MM.1S (cell line): ENCODE measurements around the gene DNAJC5.

Source experiments
- CTCF ChIP-seq: fragments of 300-600 bp; sonication (generic); IDR thresholded peaks from 2 replicates; pipeline ENCODE4 v1.5.1; 2016; ENCODE audit warnings: antibody characterized with exemption, low read length, mixed read lengths
- EZH2 ChIP-seq: fragments of 300-600 bp; sonication (generic); optimal IDR thresholded peaks from 2 replicates; pipeline ENCODE3; 2017; ENCODE audit warnings: low read depth, mild to moderate bottlenecking, antibody characterized with exemption, low read length, mixed read lengths

GRCh38 chr20:63873477-63873971 lies 21.4 kb upstream of the DNAJC5 start:
- TF ChIP-seq CTCF = no peak
- no peak for TF ChIP-seq EZH2
